Left lung (tissue), 10 donors: Measurements from ENCODE around the gene SETD7. TPM values are rescaled to one million over a fixed set of nuclear protein-coding genes. Genes with fewer than 3 reads are reported as not detected.

Experiments
- ATAC-seq: fragments of 200-7000 bp; cut with Tn5 transposase; one replicate; pipeline ENCODE4 v1.9.1; 2020; ENCODE audit warnings: moderate library complexity
- DNase-seq, 4 donors: peaks; one replicate each; pipeline ENCODE4 v3.0.0-alpha.2; 2013 to 2020
- H3K27ac ChIP-seq, 2 donors: fragments of 200-600 bp; sonication (generic) in 1 of 2; one replicate each; pipeline versions ENCODE4 v1.5.0 to v1.8.0; 2020 to 2021
- H3K27me3 ChIP-seq, 2 donors: fragments of 200-600 bp; sonication (generic) in 1 of 2; one replicate each; pipeline versions ENCODE4 v1.5.0 to v1.8.0; 2020 to 2021
- H3K36me3 ChIP-seq, 2 donors: fragments of 200-600 bp; sonication (generic) in 1 of 2; one replicate each; pipeline versions ENCODE4 v1.5.0 to v1.8.0; 2020 to 2021
- H3K4me1 ChIP-seq, 2 donors: fragments of 200-600 bp; one replicate each; pipeline ENCODE4 v1.8.0; 2021
- H3K4me3 ChIP-seq, 2 donors: fragments of 200-600 bp; sonication (generic) in 1 of 2; one replicate each; pipeline versions ENCODE4 v1.5.0 to v1.8.0; 2020 to 2021; ENCODE audit warnings: mild to moderate bottlenecking in 1 of 2
- H3K9me3 ChIP-seq, 2 donors: fragments of 200-600 bp; sonication (generic) in 1 of 2; one replicate each; pipeline versions ENCODE4 v1.5.0 to v1.8.0; 2020 to 2021
- CTCF ChIP-seq, 2 donors: fragments of 200-600 bp; sonication (generic) in 1 of 2; IDR thresholded peaks; one replicate each; pipeline versions ENCODE4 v1.5.0 to v1.8.0; 2021; ENCODE audit warnings: antibody characterized with exemption in 2 of 2
- intact Hi-C, 2 donors: fragments of 100-400 bp; cut with DNase I; formaldehyde crosslinking; loops; one replicate each; pipeline versions ENCODE4 v1.11.2 to v1.14.2; 2022
- polyA plus RNA-seq, 6 donors: library from polyadenylated mRNA; unstranded; fragments of 120-200 nt; gene quantifications; one replicate each; pipeline ENCODE4 v1.2.1, GENCODE V29; 2013; ENCODE audit not compliant: insufficient read length in 6 of 6
- total RNA-seq, 2 donors: library from RNA; stranded (reverse); fragmentation: NEBNext Ultra II Directional; extraction: Animal tissue kit (Norgen Biotek cat#: 25700); gene quantifications; one replicate each; pipeline ENCODE4 v1.2.1, GENCODE V29; 2021
- donor health status: DM: no; HTN: yes; CAD: no.
- donor health status: DM: no; HTN: no; CAD: no.

The SETD7 gene
- total and polyA plus RNA-seq, 8 donors, result 17.2 to 51.7 (median 19.5) TPM

DNA sequence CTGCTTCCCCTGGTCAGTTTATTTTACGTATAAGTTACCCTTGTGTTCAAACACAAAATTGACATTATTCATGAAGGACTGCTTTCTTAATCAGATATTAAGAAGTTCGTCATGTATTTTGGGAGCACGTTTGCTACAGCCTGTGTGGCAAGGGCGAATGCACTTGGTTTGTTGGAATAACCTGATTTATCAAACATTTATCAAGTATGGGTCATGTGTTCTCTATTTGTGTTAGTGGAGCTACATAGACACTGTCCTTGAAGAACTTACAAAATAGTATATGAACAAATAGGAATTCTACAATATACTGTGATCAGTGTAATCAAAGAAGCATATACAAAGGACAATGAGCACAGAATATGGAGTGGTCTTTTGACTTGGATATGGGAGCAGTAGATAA is 79.7 kb downstream of the SETD7 start:
- ATAC-seq, result no peak
- DNase-seq, result no peak
- H3K36me3 ChIP-seq, result peaks cover 0 to 22% of the 10 kb centered on the region in 2 donors
- no peaks in the 10 kb centered on the region for H3K27me3 ChIP-seq
- H3K4me1 ChIP-seq, result no peaks in the 10 kb centered on the region
- no peak overlapping the region for H3K27ac ChIP-seq
- intact Hi-C loops, result no loop called here
- TF ChIP-seq CTCF (IDR thresholded peaks at IDR 0.05), result no peak
- H3K4me3 ChIP-seq, result no peak overlapping the region
- H3K9me3 ChIP-seq, result peaks cover 0 to 5% of the 10 kb centered on the region in 2 donors

DNA sequence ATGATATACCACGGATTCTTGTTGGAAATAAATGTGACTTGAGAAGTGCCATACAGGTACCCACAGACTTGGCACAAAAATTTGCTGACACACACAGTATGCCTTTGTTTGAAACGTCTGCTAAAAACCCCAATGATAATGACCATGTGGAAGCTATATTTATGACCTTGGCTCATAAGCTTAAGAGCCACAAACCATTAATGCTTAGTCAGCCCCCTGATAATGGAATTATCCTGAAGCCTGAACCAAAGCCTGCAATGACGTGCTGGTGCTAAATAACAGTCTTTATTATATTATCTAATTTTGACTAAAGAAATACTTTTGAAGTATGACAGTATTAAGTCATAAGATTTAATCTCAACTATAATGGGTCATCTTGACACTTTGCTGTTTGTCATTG is 83.2 kb downstream of the SETD7 start:
- no peak for ATAC-seq

DNA sequence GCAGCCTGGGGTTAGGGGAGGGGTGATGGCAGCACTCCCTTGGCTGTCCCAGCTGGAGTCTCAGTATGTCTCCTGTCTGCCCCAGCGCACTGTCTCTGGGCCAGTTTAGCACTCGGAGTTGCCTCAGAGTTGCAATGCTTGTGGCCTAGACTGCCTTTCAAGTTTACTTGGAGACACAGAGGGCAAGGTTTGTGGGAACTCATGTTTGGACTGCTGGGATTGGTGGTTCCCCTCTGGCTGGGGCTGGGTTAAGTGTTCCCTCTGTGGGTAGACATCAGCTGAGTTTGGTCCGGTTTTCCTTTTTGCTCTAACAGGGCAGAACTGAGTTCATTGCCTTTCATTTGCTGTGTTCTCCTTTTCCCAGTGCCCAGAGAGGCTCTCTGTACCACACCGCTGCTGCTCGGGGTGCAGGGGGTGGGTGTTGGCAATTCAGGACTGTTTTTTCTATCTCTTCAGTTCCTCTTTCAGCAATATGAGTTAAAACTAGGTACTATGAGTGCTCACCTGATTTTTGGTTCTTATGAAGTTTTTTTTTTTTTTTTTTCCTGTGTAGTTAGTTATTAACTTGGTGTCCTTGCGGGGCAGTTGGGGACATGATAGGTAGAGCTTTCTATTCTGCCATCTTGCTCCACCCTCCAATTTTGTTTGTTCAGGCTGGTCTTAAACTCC is 84.9 kb downstream of the SETD7 start:
- intact Hi-C loops, result no loop called here
- Histone ChIP-seq H3K4me3 (no peak overlapping the region), H3K27me3 (no peaks in the 10 kb centered on the region), H3K36me3 (peaks cover 0 to 22% of the 10 kb centered on the region in 2 donors), H3K9me3 (peaks cover 0 to 10% of the 10 kb centered on the region in 2 donors), H3K4me1 (no peaks in the 10 kb centered on the region), H3K27ac (no peak overlapping the region)
- no peak for TF ChIP-seq CTCF (IDR thresholded peaks at IDR 0.05)
- ATAC-seq, result no peak
- DNase-seq, result no peak

More for the DNA sequence above, 83.2 kb downstream of the SETD7 start:
- Histone ChIP-seq H3K4me3 (no peak overlapping the region), H3K27me3 (no peaks in the 10 kb centered on the region), H3K36me3 (peaks cover 0 to 22% of the 10 kb centered on the region in 2 donors), H3K4me1 (no peaks in the 10 kb centered on the region), H3K27ac (no peak overlapping the region), H3K9me3 (peaks cover 0 to 10% of the 10 kb centered on the region in 2 donors)
- no peak for DNase-seq
- TF ChIP-seq CTCF (IDR thresholded peaks at IDR 0.05), result no peak
- intact Hi-C loops, result no loop called here

- no peak overlapping the region for H3K4me3 ChIP-seq
- H3K36me3 ChIP-seq, result peaks cover 0 to 22% of the 10 kb centered on the region in 2 donors
- no peak for ATAC-seq
- no peak for TF ChIP-seq CTCF (IDR thresholded peaks at IDR 0.05)
- intact Hi-C loops, result no loop called here
- no peaks in the 10 kb centered on the region for H3K4me1 ChIP-seq
- H3K9me3 ChIP-seq, result peaks cover 0 to 10% of the 10 kb centered on the region in 2 donors
- H3K27ac ChIP-seq, result no peak overlapping the region
- no peak for DNase-seq
- H3K27me3 ChIP-seq, result no peaks in the 10 kb centered on the region
These were observed 85.7 kb downstream of the SETD7 start for GRCh38 chr4:139470295-139470694.

DNA sequence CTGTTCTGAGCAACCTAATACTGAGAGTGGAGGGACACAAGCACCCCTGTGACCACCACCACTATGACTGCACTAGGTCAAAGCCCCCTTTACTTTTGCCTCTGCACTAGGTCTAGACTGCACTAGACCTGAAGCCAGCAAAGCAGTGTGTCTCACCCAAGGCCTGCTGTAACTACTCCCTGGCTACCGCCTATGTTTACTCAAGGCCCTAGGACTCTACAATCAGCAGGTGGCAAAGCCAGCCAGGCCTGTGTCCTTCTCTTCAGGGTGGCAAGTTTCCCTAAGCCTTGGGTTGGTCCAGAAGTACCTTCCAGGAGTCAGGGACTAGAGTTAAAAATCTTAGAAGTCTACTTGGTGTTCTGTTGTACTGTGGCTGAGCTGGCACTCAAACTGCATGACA is 86.2 kb downstream of the SETD7 start:
- no peak overlapping the region for H3K4me3 ChIP-seq
- H3K9me3 ChIP-seq, result peaks cover 0 to 10% of the 10 kb centered on the region in 2 donors
- H3K27ac ChIP-seq, result no peak overlapping the region
- TF ChIP-seq CTCF (IDR thresholded peaks at IDR 0.05), result no peak
- H3K27me3 ChIP-seq, result no peaks in the 10 kb centered on the region
- peaks cover 0 to 22% of the 10 kb centered on the region in 2 donors for H3K36me3 ChIP-seq
- ATAC-seq, result peak; percentile 45
- H3K4me1 ChIP-seq, result no peaks in the 10 kb centered on the region
- DNase-seq, result no peak
- intact Hi-C loops, result no loop called here
